ENCODE data around the gene TSPAN14.

DNA sequence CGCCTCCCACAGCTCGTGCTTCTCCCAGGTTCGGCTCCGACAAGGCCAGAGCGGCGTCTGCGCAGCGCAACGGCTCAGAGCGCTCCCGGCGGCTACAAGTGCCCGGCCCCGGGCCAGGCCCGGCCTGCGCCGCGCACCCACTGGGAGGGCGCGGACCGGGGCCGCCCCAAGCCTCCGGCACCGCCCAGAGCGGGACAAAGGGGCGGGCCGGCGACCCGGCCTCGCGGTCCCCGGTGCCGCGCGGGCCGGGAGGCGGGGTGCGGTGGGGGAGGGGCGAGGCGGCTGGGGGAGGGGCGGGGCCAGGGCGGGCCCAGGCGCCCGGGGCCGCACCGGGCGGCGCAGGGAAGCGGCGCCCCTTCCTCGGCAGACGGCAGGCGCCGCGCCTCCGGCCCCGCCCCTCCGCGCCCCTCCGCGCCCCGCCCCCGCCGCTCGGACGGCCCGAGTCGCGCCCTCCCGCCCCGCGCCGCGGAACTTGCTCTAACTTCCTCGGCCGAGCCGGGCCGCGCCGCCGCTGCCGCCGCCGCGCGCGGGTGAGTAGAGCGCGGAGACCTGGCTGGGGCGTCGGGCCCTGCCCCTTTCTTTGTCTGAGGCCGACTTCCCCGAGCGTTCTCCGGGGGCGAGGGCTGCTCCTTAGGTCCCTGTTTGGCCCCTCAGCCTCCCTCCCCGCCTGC, at the start of gene TSPAN14:
- TF ChIP-seq, protein P1, sequence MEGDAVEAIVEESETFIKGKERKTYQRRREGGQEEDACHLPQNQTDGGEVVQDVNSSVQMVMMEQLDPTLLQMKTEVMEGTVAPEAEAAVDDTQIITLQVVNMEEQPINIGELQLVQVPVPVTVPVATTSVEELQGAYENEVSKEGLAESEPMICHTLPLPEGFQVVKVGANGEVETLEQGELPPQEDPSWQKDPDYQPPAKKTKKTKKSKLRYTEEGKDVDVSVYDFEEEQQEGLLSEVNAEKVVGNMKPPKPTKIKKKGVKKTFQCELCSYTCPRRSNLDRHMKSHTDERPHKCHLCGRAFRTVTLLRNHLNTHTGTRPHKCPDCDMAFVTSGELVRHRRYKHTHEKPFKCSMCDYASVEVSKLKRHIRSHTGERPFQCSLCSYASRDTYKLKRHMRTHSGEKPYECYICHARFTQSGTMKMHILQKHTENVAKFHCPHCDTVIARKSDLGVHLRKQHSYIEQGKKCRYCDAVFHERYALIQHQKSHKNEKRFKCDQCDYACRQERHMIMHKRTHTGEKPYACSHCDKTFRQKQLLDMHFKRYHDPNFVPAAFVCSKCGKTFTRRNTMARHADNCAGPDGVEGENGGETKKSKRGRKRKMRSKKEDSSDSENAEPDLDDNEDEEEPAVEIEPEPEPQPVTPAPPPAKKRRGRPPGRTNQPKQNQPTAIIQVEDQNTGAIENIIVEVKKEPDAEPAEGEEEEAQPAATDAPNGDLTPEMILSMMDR (IDR thresholded peaks at IDR 0.05; ENCODE audit: low read depth, low read length): no peak
- TF ChIP-seq POLR2A (IDR thresholded peaks at IDR 0.05; ENCODE audit: extremely low read depth, insufficient read length): peak; percentile 44
- TF ChIP-seq MYC (IDR thresholded peaks at IDR 0.05; ENCODE audit: low read depth, low read length): no peak

Measured in NB4 (cell line).